HuH-7 (cell line): Measurements from ENCODE around the gene COPE.
"Not testable (repeated sequence)": the region's sequence is repeated elsewhere in the genome, so short reads cannot be mapped to it uniquely, and the experiment has no call there.

Experiments
- DNase-seq: peaks from one replicate; pipeline ENCODE4 v3.0.0; 2011; ENCODE audit warnings: low spot score

COPE gene

DNA sequence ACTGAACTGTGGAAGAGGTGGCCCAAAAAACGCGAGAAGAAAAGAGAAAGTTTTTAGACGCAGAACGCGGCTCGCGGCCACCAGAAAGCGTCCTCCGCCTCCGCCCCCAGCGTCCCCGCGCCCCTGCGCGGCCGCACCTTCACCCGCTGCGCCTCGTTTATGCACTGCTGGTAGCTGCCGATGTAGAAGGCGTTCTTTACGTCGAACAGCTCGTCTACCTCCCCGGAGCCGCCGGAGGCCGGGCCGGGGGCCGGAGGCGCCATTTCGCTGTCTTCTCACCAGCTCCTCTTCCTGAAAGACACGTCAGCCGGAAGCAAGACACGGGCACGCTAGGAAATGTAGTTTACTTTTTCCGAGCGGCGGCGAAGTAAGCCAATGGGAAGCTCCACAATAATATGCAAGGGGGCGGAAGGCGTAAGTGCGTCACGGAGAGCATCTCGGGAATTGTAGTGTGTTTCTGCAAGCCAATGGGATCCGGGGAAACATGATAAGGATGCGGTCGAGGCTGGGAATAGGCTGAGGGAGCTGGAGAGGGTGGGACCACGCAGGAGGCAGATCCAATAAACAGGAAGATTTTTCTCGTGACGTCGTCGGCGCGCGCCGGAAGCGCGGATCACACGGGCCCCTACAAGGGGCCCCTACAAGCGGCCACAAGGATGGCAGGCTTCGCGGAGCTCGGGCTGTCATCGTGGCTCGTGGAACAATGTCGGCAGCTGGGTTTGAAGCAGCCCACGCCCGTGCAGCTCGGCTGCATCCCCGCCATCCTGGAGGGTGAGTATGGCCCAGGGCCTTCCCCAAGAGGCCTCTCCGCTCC is at the start of gene COPE, which contains the start of gene DDX49:
COPE (minus strand) TSS at position 302 of the 814 bp plus-strand sequence; CDS start at position 263, 39 bp downstream.
DDX49 (plus strand) TSS at position 630 of the 814 bp plus-strand sequence; CDS start at position 657, 27 bp downstream.
- DNase-seq: peak; percentile 100

DNA sequence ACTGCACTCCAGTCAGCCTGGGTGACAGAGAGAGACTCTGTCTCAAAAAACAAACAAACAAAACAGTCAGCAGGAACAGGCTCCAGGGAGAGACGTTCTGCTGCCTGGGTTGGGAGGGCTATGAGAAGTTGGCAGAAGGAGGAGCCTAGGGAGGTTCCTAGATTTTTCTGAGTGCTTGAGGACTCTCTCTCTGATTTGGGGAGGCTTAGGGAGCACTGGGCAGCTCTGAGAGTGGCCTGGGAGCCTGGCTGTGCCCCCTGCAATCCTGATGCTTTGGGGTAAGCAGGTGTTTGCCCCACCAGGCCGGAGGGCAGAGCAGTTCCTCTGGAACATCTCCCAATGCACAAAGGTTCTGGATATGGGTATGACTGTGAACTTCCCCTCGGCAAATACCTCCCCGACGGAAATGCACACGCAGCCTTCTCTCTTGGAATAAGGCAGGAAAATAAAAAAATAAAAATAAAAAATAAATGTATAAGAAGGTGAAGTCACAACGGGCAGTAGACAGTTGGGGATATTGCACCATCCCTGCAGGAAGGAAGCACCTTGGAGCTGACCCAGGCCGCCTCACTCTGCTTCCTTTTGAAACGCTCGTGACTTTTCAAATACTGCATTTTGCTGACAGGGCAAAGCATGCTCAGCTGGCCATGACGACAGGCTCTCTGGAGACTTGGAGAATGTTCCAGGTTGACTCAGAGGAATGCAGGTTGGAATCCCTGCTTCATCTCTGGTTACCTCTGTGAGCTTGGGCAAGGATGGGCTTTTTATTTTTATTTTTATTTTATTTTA is 48.4 kb upstream of the COPE start:
- DNase-seq: no peak

DNA sequence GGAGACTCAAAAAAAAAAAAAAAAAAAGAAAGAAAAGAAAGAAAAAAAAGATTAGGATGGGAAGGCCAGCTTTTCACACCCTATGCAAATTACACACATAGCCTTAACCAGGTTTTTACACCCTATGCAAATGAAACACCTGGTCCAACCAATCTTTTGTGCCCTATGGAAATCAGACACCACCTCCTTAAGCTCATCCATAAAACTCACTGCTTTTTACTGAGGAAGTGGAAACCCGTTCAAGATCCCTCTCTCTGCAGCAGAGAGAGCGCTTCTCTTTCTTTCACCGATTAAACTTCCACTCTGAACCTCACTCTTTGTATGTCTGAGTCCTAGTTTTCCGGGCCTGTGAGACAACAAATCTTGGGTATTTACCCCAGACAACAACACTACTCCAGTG is 47.1 kb upstream of the COPE start:
- DNase-seq: no peak

DNA sequence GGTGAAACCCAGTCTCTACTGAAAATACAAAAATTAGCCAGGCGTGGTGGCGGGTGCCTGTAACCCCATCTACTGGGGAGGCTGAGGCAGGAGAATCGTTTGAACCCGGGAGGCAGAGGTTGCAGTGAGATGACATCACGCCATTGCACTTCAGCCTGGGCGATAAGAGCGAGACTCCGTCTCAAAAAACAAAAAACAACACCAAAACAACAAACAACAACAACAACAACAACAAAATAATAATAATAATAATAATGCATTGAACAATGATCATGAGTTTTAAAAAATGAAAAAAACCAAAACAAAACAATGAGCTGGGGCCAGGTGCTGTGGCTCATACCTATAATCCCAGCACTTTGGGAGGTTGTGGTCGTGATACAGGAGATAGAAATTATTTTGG is 44.9 kb upstream of the COPE start:
- DNase-seq: no peak

DNA sequence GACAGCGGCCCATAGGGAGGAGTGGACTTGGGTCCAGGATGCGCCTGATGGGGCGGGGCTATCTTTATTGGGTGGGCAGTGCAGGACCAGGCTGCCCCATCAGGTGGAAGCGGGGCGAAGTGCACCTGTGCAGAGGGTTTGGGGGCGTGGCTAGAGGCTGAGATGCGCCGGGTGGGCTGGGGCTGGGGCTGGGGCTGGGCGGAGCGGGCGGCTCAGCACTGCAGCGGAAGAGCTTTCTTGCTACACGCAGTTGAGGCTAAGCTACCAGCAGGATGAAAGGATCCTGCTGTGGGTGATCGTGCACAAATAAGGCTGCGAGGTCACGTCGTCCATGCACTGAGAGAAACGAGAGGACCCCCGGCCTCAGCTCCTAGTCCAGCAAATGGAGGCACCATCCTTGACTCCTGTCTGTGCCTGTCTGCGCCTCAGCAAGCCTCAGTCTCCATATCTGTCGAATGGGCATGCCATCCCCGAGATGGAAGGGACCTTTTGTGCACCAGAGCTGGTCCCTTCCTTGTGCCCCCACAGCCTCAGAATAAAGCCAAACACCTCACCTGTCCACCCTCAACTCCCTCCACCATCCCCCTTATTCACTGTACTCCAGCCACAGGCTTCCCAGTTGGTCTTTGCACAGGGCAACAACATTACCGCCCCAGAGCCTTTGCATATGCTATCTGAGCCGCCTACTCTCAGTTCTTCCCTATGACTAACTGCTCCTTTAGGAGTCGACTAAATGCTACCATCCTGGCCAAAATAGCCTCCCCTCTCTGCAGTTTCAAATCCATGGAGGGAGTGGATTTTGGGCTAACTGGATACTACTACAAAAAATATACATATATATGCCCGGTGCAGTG is 42.8 kb upstream of the COPE start:
- DNase-seq: no peak

DNA sequence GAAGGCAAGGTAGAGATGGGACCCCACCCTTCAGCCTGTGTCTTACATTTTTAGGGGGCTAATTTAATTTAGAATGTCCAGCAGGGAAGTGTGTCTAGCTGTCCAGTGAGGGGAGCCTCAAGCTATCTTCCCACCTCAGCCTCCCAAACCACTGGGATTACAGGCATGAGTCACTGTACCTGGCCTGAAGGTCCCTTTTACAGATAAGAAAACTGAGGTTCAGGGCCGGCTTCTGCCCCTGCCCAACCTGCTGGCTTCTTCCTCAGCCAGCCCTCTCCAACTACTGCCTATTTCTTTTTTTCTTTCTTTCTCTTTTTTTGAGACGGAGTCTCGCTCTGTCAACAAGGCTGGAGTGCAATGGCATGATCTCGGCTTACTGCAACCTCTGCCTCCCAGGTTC is 41.2 kb upstream of the COPE start:
- DNase-seq: no peak

DNA sequence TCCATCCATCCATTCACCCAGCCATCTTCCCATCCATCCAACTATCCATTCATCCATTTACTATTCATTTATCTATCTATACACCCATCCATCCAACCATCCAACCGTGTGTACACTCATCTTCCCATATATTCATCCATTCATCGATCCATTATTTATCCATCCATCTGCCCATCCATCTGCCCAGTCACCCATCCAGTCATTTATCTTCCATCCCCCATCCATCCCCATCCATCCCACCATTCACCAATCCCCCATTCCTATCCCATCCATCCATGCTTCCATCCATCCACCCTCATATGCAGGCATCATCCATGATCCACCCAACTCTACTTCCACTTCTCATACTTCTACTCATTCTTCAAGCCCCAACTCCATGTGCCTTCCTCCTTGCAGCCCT is 35.9 kb upstream of the COPE start:
- DNase-seq: no peak

DNA sequence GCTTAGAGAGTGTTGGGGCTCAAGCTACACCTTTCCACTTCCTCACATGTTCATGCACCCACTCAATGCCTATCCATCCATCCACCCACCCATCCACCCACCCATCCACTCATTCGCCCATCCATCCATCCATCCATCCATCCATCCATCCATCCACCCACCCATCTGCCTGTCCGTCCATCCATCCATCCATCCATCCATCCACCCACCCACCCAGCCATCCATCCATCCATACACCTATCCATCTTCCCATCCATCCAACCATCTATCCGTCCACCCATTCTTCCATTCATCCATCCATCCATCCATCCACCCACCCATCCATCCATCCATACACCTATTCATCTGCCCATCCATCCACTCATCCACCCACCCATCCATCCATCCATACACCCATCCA is 34.9 kb upstream of the COPE start:
- DNase-seq: no peak

DNA sequence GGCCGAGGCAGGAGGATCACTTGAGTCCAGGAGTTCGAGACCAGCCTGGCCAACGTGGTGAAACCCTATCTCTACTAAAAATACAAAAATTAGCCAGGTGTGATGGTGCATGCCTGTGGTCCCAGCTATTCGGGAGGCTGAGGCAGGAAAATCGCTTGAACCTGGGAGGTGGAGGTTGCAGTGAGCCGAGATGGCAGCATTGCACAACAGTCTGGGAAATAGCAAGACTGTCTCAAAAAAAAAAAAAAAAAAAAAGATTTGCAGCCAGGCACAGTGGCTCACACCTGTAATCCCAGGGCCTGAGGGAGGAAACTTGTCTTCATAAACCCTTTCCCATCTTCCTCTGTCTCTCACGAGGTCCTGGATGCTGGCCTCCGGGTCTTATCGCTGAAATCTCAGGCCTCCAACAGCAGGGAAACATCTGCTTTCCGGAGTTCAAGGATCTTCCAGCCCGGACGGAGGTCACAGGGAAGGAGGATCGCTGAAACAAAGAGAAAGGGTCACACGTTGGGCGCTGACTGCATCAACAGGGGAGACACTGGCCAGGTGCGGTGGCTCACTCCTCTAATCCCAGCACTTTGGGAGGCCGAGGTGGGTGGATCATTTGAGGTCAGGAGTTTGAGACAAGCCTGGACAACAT is 33.3 kb upstream of the COPE start:
- DNase-seq: not testable (repeated sequence)

DNA sequence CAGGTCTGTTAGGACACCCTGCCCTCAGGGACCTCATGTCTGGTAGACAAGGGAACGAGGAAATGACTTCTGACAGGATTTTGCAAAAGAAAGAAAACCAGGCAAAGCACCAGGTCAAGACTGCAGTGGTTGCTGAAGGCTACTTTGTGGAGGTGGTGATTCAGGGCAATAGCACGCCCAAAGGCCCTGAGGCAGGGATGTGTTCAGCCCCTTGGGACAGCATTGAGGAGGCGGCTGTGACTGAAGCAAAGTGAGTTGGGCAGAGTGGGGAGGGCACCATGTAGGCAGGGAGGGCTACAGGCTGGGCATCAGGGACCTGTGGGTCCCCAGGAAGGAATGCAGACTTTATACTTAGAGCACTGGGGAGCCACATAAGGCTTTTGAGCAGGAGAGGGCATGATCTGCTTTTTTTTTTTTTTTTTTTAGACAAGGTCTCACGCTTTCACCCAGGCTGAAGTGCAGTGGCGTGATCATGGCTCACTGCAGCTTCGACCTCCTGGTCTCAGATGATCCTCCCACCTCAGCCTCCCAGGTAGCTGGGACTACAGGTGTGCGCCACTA is 32.6 kb upstream of the COPE start:
- DNase-seq: no peak

DNA sequence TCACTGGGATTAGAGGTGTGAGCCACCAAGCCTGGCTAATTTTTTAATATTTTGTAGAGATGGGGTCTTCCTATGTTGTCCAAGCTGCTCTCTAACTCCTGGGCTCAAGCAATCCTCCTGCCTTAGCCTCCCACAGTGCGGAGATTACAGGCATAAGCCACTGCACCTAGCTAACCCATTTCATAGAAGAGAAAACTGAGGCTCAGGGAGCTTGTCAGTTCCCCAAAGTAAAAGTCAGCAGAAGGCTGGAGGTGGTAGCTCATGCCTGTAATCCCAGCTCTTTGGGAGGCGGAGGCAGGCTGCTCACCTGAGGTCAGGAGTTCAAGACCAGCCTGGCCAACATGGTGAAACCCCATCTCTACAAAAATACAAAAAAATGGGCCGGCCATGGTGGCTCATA is 30.7 kb upstream of the COPE start:
- DNase-seq: no peak

DNA sequence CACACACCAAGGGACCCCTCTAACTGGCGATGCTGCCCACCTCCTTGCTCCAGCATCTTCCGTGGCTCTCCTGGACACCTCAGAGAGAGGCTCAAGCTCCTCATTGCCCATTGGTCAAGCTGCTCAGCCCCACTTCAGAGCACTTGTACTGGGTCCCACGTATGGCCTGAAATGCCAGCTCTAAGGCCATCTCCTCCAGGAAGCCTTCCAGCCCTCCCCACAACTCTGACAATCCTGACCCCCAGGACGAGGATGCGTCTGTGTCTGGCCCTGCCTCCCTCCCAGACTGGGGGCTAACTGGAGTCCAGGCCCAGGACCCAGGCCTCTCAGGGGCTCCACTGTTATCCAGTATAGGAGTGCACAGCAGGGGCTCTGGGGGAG is 29.8 kb upstream of the COPE start:
- no peak for DNase-seq

DNA sequence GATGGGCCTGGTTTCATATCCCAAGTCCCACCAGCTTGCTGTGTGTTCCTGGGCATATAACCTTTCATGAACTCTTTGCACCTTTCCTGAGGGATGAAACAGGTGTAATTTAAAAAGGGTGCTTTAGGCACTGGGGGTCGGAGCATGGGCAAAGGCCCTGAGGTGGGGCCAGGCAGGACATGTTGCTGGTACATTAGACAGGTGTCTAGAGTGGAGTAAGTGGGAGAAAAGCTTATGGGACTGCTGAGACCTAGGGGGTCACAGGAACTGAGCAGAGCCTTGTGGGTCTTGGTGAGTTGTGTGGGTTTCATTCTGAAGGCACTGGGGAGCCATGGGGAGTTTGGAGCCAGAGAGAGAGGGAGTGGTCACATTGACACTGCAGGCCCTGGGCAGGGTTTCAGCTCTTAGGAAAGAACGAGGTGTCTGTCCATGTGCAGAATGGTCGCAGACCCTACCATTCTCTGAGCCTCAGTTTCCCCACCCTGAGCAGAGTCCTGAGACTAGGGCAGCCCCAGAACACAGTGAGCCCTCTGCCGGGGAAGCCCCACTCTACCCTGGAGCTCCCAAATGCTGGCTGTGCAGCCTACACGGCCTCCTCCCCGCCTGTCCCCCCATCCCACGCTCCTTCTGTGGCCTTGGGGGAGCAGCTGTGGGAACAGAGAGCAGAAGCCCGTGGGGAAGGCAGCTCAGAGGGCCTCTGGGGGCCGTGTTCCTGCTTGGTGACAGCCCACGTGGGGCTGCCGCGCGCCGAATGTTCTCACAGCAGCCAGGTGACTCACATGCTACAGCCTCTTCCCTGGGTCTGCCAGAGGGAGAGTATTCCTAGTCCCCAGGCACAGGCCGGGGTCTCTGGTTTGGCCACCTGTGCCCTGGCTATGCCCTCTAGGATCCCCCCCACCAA is 29.1 kb upstream of the COPE start:
- no peak for DNase-seq

DNA sequence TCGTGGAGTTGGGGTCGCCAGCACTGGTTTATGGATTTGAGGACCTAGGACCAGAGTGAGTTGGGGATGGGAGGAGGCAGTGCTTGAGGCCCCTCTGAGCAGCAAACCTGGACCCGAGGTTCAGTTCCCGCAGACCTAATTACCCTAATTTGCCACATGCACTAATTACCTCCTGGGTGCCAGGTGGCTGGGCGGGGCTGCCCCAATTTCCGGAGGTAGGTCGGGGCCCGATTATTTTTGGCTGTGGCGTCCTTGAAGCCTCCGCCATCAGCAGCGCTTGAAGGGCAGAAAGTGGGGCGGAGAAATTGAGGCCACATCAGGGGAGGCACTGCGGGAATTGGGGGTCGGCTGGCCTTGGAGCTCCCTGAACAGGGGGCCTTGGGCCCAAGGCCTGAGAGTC is 27.7 kb upstream of the COPE start:
- no peak for DNase-seq

DNA sequence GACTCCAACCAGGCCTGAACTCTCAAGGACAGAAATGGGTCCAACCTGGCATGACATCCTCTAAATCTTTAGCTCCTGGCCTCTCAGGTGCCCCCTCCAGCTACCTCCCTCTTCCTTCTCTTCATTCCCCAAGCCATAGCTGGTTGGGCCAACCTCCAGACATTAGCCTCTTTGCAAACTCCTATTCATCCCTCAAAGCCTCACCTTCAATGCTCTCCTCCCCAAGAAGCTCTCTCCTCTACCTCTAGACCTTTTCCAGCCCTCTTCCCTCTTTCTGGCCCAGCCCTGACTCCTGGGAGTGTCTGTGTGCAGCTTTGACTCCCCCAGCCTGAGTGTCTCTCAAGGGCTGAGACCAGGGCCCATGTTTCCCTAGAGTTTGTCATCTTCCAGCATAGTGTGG is 27.1 kb upstream of the COPE start:
- DNase-seq: no peak

DNA sequence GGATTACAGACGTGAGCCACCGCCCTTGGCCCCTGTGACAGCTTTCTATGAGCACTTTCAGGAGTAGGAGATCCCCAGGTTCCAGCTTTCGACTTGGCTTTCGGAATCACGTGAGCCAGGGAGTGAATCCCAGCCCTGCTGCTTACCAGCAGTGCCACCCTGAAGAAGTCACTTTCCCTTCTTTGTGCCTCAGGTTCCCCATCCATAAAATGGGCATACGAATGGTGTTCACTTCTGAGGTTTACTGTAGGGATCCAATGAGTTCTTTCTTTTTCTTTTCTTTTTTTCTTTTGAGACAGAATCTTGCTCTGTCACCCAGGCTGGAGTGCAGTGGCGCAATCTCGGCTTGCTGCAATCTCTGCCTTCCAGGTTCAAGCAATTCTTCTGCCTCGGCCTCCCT is 26.1 kb upstream of the COPE start:
- no peak for DNase-seq

DNA sequence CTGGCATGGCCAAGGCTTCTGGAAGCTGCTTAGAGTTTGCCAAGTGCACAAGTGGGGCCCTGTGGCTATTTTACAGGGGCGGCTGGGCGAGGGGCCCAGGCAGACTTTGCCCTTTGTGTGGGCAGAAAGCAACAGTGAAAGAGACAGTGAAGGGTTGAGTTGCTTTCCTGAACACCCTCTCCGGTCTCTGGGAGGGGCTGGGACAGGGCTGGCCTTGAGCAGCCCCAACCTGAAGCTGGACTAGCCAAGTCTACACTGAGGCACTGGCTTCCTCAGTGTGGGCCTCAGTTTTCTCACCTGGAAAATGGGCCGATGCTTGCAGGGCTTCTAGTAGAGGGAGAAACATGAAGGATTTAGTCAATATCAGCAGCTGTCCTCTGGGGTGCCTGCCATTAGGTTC is 24.3 kb upstream of the COPE start:
- DNase-seq: no peak

DNA sequence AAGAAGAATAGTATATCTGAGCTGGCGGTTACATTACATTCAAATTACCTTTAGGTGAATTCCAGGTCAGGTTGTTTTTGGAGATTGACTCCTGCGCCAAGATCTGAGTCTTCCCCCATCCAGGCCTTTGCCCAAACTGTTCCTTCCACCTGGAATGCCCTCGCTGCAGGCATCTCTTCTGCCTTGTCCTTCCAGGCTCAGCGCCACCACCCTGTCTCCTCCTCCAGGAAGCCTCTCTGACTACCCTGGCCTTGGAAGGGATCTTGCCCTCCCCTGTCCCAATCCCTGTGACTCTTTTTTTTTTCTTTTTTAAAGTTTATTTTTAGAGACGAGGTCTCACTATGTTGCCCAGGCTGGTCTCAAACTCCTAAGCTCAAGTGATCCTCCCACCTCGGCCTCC is 23.5 kb upstream of the COPE start:
- DNase-seq: no peak

DNA sequence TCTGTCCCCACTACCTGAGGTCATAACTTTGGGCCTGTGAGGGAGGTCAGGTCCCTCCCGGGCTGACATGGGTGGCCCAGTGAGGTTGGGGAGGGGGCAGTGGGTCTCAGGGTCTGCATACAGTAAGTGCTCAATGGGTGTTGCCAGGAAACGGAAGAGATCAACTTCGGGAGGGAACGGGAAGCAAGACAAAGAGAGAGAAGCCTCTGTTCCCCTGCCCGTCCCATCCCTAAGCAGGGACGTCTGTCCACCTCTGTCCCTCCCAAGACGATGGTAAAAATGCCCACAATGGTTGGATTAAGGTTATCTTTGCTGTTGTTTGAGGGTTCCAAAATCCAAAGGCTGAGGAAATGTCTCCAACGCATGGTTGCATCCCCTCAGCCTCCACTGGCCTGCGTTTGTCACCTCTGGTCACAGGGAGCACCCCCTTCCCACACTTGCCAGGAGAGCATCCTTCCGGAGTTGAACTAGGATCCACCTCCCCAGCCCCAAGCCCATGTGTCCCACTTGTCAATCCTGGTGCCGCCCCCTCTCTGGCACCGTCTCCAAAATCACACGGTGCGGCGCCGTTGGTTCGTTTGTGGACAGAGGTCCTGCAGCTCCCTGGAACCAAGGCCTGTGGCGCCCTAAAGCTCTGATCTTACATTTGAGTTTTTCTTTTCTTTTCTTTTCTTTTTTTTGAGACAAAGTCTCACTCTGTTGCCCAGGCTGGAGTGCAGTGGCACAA is 22.6 kb upstream of the COPE start:
- no peak for DNase-seq
